A673 (cell line): ENCODE data around the gene CASQ1. TPM values are rescaled to one million over a fixed set of nuclear protein-coding genes. Genes with fewer than 3 reads are reported as not detected.

Experiments
- BruUV-seq: library from RNA; stranded (reverse); fragments of 400-500 nt; replicated peaks from 2 replicates; lab custom pipeline; 2021; lab: Mats Ljungman, UMichigan
- CTCF ChIA-PET: fragments of 300-600 bp; sonication (Branson Sonifier 250); formaldehyde crosslinking; loops from one replicate; lab custom pipeline; 2022; ENCODE audit warnings: antibody characterized with exemption; lab: Charles Lee
- POLR2A ChIA-PET: fragments of 300-600 bp; sonication (Branson Sonifier 250); formaldehyde crosslinking; loops from one replicate; lab custom pipeline; 2022; ENCODE audit warnings: antibody characterized with exemption; ENCODE audit not compliant: low non-redundant PET; lab: Charles Lee
- DNase-seq: peaks from one replicate; pipeline ENCODE4 v3.0.0-alpha.2; 2015; ENCODE audit warnings: low spot score
- H3K27ac ChIP-seq: fragments of 200-600 bp; sonication (generic); 2 replicates; pipeline ENCODE4 v1.5.1; 2016; ENCODE audit warnings: mixed run types, low read depth, mild to moderate bottlenecking, mixed read lengths, antibody characterized with exemption, low read length; ENCODE audit not compliant: poor library complexity, severe bottlenecking
- H3K27me3 ChIP-seq: fragments of 200-600 bp; sonication (generic); replicated peaks from 2 replicates; pipeline ENCODE4 v1.6.1; 2017; ENCODE audit warnings: mixed run types, low read depth, mild to moderate bottlenecking, mixed read lengths, antibody characterized with exemption, low read length; ENCODE audit not compliant: insufficient read depth, poor library complexity
- H3K36me3 ChIP-seq: fragments of 200-600 bp; sonication (generic); 2 replicates; pipeline ENCODE4 v1.6.1; 2016; ENCODE audit warnings: mixed run types, mild to moderate bottlenecking, mixed read lengths, antibody characterized with exemption, low read length; ENCODE audit not compliant: insufficient read depth, poor library complexity, severe bottlenecking
- H3K4me1 ChIP-seq: fragments of 200-600 bp; sonication (generic); 2 replicates; pipeline ENCODE4 v1.6.1; 2017; ENCODE audit warnings: mixed run types, mild to moderate bottlenecking, mixed read lengths, antibody characterized with exemption, low read length; ENCODE audit not compliant: insufficient read depth, poor library complexity, severe bottlenecking
- H3K4me3 ChIP-seq: fragments of 200-600 bp; sonication (generic); 2 replicates; pipeline ENCODE4 v1.5.1; 2016; ENCODE audit warnings: low read depth, mixed run types, mild to moderate bottlenecking, mixed read lengths, low read length; ENCODE audit not compliant: poor library complexity, severe bottlenecking
- H3K9me3 ChIP-seq: fragments of 200-600 bp; sonication (generic); 2 replicates; pipeline ENCODE4 v1.6.1; 2016; ENCODE audit warnings: mixed run types, low read depth, mild to moderate bottlenecking, mixed read lengths, antibody characterized with exemption, low read length; ENCODE audit not compliant: poor library complexity, severe bottlenecking
- CTCF ChIP-seq: fragments of 300-800, 200-600 bp; sonication (generic); conservative IDR thresholded peaks from 2 replicates; pipeline ENCODE4 v1.5.1; 2017; ENCODE audit warnings: low read depth, mild to moderate bottlenecking, antibody characterized with exemption, low read length, moderate library complexity, mixed read lengths
- EZH2 ChIP-seq: fragments of 200-600 bp; sonication (generic); IDR thresholded peaks from 2 replicates; pipeline ENCODE4 v1.6.1; 2017; ENCODE audit warnings: borderline replicate concordance, low read depth, mild to moderate bottlenecking, mixed read lengths, antibody characterized with exemption, low read length; ENCODE audit not compliant: poor library complexity, severe bottlenecking
- intact Hi-C: fragments of 100-400 bp; cut with micrococcal nuclease; formaldehyde crosslinking; loops from one replicate; pipeline ENCODE4 v1.10.0; 2022; ENCODE audit not compliant: unreplicated experiment
- total RNA-seq: library from RNA; stranded (reverse); gene quantifications from 2 replicates; pipeline ENCODE4 v1.2.3, GENCODE V29; 2021

CASQ1 gene
- total RNA-seq, 1 experiment from 2014 or later, result not detected

GRCh38 chr1:160243767-160244166 lies 53.4 kb downstream of the CASQ1 start:
- H3K9me3 ChIP-seq, result no peaks in the 10 kb centered on the region
- ChIA-PET POLR2A (interaction anchor here (0.6 kb wide), 1 partner anchor 18 kb away, joined by 4 read pairs; no protein-coding TSS in a partner anchor), CTCF (no interaction called here)
- H3K27me3 ChIP-seq, result no peaks in the 10 kb centered on the region
- no peak for DNase-seq
- H3K4me3 ChIP-seq, result no peak overlapping the region
- intact Hi-C loops, result no loop called here
- peaks cover 43% of the 10 kb centered on the region for H3K36me3 ChIP-seq
- H3K27ac ChIP-seq, result no peak overlapping the region
- no TSS peak for BruUV-seq
- H3K4me1 ChIP-seq, result no peaks in the 10 kb centered on the region
- TF ChIP-seq EZH2 (no peak), CTCF (no peak)

- intact Hi-C loops, result no loop called here
- ChIA-PET POLR2A (interaction anchor here (0.6 kb wide), 2 partner anchors 17 to 213 kb away, joined by 3 to 4 read pairs; no protein-coding TSS in a partner anchor), CTCF (no interaction called here)
- TF ChIP-seq EZH2 (no peak), CTCF (no peak)
- Histone ChIP-seq H3K4me3 (no peak overlapping the region), H3K9me3 (no peaks in the 10 kb centered on the region), H3K27me3 (no peaks in the 10 kb centered on the region), H3K4me1 (no peaks in the 10 kb centered on the region), H3K27ac (no peak overlapping the region), H3K36me3 (peaks cover 38% of the 10 kb centered on the region)
- no TSS peak for BruUV-seq
- DNase-seq, result no peak
These were observed 53.8 kb downstream of the CASQ1 start for GRCh38 chr1:160244209-160244608.

- no peaks in the 10 kb centered on the region for H3K27me3 ChIP-seq
- DNase-seq, result no peak
- H3K4me1 ChIP-seq, result no peaks in the 10 kb centered on the region
- intact Hi-C loops, result no loop called here
- peaks cover 26% of the 10 kb centered on the region for H3K36me3 ChIP-seq
- no peak overlapping the region for H3K4me3 ChIP-seq
- ChIA-PET POLR2A (interaction anchor here (0.6 kb wide), 1 partner anchor 53 kb away, joined by 3 read pairs; no protein-coding TSS in a partner anchor), CTCF (no interaction called here)
- no peaks in the 10 kb centered on the region for H3K9me3 ChIP-seq
- TF ChIP-seq CTCF (no peak), EZH2 (no peak)
- no peak overlapping the region for H3K27ac ChIP-seq
- BruUV-seq, result no TSS peak
These were observed 55.1 kb downstream of the CASQ1 start for GRCh38 chr1:160245434-160245833.
